Raji (cell line): ENCODE measurements around the gene PGAP2.
A peak's percentile ranks its signal among the peaks of the same experiment; 100 is the strongest.

Experiments
- POLR2A ChIP-seq: IDR thresholded peaks from 2 replicates; pipeline ENCODE4 v1.6.1; 2011; ENCODE audit warnings: low read depth, low read length, control low read depth; ENCODE audit not compliant: insufficient read depth

Gene PGAP2

DNA sequence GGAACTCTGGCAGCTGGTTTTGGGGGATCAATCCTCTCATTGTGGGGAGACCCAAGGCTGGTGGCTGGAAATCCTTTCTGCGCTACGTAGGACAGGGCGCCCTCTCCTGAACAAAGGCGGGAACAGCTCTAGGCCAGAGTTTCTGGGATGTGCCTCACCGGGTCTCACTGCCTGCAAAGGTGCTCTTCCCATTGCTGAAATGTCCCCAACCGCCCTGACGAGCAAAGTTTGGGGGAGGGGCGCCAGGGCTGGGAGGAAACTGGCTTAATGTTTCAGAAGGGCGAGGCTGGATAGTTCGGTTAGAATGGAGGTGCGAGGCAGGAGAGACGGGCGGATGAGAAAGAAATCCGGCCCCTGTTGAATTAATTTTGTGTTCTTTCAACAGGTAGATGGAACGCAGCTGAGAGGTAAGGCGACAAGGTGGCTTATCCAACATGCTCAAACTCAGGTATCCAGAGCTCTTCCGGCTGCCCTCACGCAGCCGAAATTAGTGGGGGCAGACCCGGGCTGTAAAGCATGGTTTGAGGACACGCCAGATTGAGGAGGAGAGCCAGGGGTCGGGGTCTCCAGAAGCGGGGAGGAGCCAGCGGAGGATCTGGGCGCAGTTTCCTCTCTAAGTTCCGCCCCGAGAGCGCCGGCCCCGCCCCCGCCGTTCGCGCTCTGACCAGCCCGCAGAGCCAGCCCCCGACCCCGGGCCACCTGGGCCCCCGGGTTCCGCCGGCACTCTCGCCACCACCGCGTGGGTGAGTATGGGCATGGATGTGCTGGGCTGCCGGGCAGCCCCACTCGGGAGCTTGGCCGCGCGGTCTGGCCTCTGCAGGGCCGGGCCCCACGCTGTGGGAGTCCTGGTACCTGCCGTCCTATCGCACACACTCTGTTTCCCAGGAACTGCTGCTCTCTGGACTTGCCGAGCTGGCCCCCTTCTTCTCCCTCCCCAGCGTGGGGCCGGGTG, at the start of gene PGAP2:
Gene PGAP2, plus strand, starts transcription at position 652 of the 952 bp plus-strand sequence. CDS start 2,700 bp downstream, outside the sequence.
- TF ChIP-seq POLR2A = peak; percentile 62

DNA sequence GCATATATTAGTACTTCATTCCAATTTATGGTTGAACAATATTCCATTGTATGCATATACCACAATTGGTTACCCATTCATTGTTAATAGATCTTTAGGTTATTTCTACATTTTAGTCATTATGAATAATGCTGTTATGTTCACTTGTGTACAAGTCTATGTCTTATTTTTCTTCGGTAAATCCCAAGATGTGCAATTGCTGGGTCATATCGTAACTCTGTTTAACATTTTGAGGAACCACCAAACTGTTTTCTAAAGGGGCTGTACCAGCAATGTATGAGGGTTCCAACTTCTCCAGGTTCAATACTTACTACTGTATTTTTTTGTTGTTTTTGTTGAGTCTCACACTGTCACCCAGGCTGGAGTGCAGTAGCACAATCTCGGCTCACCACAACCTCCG, 44.1 kb upstream of the PGAP2 start:
- TF ChIP-seq POLR2A = no peak

DNA sequence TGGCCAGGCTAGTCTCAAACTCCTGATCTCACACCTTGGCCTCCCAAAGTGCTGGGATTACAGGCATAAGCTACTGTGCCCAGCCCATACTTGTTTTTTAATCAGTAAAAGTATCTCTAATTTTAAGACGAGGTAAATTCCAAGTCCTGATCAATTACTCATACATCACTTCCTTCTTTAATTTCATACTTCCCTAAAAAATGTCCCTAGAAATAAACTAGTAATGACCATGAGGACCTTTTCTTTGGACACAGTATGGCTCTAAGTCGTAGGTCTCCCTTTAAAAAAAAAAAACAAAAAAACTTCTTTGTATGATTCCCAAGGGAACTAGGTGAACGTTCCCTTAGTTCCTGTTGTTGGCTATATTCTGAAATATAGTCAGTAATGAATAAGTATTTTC, 40.8 kb upstream of the PGAP2 start:
- TF ChIP-seq POLR2A = no peak

DNA sequence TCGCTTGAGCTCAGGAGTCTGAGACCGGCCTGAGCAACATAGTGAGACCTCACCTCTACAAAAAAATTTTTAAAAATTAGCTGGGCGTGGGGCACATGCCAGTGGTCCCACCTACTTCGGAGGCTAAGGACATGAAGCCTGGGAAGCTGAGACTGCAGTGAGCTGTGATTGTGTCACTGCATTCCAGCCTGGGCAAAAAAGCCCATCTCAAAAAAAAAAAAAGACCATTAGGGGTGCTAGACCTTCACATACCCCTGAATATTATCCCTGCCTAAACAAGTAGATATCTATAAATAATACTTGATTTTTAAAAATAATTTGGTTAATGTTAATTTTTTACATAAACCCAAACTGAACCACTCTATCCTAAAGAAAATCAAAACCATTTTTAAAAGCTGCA, 35.2 kb upstream of the PGAP2 start:
- no peak for TF ChIP-seq POLR2A

DNA sequence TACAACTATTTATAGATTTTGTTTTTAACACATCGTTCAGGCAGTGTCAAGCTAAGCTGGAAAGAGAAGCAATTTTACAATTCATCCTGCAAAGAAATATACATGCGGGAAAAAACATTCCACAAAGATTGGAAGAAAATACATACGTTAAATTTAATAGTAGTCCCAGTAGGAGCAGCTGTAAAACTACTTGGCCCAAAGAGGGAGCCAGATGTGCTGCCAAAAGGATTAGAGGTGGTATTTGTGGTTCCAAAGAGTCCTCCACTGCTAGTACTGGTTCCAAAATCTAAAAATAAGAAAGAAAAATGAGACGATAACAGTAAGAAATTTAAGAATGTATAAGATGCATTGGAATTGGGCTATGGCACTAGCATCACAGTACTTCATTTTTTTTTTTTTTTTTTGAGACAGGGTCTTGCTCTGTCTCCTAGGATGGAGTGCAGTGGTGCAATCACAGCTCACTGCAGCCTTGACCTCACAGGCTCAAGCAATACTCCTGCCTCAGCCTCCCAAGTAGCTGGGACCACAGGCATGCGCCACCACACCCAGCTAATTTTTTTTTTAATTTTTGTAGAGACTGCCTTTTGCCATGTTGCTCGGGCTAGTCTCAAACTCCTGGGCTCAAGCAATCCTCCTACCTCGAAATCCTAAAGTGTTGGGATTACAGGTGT, 32.5 kb upstream of the PGAP2 start:
- no peak for TF ChIP-seq POLR2A

DNA sequence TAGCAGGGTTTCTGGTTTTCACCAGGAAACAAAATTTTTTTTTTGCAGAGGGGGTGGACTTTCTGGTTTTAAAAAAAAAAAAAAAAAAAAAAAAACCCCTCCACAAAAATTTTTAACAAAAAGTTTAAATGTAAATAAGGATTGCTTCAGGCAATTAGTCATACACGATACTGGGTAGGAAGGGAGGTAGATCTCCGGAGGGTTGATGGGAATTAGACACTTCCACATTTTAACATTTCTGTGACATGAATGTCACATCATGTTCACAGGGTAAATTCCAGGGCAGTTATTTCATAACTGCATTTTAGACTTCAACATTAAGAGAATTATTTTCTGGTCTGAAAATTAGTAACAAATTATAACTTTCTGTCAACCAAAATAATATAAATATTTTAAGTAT, 26.9 kb upstream of the PGAP2 start:
- TF ChIP-seq POLR2A = no peak

DNA sequence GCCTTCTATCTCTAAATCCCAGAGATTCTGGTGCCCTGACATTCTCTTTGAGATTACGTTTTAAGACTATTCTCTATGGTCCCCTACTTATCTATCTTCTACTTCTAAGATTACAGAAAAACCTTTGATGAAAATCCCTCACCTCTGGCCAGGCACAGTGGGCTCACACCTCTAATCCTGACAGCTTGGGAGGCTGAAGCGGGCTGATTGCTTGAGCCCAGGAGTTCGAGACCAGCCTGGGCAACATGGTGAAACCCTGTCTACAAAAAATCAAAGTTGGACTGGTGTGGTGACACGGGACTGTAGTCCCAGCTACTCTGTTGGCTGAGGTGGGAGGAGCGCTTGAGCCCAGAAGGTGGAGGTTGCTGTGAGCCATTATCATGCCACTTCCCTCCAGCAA, 25.4 kb upstream of the PGAP2 start:
- no peak for TF ChIP-seq POLR2A

DNA sequence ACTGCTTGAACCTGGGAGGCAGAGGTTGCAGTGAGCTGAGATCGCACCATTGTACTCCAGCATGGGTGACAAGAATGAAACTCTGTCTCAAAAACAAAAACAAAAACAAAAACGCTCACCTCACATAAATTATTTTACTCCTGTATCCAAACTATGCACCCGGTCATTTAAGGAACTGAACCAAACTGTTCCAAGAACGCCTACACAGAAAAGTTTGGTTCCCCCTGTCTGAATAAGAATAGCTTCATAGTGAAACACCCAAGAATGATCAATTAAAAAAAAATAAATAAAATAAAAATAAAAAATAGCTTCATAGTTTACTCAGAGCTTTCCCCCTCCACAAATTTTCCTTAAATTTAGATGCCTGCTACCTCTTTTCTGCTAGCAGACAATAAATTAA, 24.7 kb upstream of the PGAP2 start:
- TF ChIP-seq POLR2A = no peak

DNA sequence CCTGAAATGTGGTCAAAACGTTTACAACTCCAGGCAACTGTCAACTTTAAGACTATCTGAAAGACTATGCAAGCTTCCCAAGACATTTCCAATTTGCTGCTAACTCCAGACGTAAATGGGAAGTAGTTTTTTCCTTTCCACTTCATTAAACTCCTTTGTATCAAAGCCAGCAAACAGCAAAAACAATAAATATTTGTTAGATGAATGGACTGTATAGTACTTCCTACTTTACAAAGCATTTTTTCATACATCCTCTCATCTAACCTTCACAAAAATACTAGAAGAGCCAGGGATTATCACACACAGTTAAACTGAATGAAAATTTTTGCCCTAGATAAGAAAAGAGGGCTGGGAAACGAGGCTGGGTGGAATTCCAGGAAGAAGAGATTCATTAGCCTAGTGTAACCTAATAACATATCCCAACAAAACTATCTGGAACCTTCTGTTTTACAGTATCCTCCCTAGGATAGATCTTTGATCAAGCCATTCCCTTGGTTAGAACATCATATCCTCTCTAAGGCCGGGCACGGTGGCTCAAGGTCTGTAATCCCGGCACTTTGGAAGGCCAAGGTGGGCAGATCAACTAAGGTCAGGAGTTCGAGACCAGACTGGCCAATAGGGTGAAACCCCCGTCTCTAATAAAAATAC, 21.5 kb upstream of the PGAP2 start:
- TF ChIP-seq POLR2A = no peak

DNA sequence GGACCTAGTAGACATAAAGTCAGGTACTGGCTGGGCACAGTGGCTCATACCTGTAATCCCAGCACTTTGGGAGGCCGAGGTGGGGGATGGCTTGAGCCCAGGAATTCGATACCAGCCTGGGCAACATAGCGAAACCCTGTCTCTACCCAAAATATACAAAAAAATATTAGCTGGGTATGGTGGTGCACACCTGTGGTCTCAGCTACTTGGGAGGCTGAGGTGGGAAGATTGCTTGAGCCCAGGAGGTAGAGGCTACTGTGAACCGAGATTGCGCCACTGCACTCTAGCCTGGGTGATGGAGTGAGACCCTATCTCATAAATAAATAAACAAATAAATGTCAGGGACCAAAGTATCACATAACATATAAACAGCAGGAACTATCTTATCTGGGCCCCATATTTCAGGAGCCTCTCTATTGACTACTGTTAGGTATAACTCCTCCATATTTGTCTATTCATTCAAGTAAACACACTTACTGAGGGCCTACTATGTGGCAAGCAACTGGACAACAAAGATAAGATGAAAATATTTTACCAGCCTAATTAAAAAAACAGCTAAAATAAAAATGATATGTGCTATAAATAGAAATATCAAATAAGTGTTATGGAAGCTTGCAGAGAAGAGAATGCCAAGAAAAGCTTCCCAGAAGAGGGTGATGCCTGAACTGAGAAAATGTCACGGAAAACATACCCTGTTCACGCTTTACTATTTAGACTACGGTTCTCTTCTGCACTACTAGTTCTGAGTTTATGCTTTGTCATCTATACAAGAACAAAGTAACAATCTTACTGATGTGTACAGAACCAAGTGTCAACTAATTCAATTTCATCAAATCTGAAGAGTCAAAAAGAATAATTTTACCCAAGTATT, 13.0 kb upstream of the PGAP2 start:
- TF ChIP-seq POLR2A = no peak

DNA sequence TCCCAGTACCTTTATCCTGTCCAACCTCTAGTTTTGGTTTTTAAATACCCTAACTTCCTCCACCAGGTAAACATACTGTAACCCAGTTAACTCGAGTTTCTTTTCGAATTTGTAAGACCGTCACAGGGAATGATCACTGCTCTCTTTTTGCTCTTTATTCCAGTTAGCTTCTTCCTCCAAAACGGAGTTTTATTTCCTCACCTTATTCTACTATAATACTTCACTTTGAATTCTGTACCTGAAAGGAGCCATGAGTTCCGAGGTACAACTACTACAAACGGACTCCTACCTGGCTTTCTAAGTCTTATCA, 12.4 kb upstream of the PGAP2 start:
- no peak for TF ChIP-seq POLR2A

DNA sequence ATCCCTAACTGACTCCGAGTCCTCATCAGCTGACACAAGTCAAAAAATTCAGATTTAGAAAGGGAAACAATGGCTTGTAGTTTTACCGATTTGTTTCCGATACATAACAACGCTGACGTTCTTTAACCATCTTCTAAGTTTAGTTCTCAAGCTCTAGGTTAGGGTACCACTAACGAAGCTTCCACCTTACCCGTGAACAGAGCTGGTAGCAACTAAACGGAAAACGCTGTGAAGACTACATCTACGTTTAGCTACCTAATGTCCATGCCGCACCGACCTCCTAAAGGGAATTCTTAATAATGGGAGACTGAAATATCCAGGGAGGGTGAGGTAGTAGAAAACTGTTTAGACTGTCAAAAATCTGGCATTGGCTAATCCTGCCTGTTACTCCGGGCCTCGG, 12.0 kb upstream of the PGAP2 start:
- TF ChIP-seq POLR2A = no peak

DNA sequence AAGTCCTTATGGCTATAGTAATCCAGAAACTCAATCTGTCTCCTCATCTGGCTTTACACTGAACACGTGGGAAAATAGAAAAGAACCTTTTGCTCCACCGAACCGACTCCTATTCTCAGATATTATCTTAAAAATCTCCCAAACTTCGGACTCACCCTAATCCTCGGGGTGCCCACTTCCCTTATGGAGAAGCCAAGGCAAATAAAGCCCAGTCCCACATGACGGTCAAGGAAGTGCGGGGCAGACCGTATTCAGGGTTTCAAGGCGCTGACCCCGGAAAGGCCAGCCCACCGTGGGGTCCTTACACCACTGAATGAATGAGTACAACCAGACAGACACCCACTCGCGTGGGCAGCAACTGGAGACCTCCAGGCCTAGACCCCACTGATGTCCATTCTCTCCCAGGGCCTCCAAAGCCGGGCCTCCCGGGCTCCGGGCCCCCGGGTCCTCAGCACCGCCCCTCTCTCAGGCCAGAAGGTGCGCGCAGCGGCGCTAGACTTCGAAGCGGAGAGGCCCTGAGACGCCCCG, 11.5 kb upstream of the PGAP2 start:
- TF ChIP-seq POLR2A = no peak

DNA sequence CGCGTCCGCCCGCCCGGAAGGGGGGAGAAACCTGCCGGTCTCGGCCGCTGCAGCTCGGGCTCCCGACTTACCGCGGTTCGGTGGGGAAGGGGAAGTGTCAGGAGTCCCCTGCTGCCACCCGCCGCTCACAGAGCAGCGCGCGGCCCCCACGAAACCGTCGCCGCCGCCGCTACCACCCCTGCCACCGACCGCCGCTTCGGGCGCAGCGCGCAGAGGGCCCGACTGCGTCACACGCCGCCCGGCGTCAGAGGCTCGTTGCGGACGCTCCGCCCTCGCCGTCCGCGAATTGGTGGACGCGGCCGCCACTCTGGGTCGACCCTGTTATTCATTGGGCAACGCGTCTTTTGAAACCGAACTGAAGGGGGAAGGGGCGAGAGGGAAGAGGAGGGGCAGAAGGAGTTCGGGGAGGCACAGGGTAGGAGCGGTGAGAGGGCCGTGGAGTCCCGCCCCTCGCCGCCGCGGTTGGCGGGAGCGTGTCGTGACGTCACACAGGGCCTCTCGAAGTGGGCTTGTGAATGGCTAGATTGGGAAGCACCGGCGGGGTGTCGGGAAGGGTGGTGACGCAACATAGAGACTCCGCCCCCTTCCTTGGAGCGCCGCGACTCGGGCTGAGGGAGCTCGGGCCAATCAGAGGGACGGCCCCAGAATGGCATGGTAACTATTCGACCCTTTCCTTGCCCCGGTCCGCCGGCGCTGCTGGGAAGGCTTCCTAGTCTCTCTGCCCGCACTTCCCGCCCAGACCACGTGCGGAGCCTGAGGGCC, 10.8 kb upstream of the PGAP2 start, which contains the start of gene NUP98:
Gene NUP98, minus strand, starts transcription at position 226 of the 762 bp plus-strand sequence. CDS start 15,437 bp downstream, outside the sequence.
- peak; percentile 81 for TF ChIP-seq POLR2A
